Measurements from ENCODE around the gene CNTRL.

DNA sequence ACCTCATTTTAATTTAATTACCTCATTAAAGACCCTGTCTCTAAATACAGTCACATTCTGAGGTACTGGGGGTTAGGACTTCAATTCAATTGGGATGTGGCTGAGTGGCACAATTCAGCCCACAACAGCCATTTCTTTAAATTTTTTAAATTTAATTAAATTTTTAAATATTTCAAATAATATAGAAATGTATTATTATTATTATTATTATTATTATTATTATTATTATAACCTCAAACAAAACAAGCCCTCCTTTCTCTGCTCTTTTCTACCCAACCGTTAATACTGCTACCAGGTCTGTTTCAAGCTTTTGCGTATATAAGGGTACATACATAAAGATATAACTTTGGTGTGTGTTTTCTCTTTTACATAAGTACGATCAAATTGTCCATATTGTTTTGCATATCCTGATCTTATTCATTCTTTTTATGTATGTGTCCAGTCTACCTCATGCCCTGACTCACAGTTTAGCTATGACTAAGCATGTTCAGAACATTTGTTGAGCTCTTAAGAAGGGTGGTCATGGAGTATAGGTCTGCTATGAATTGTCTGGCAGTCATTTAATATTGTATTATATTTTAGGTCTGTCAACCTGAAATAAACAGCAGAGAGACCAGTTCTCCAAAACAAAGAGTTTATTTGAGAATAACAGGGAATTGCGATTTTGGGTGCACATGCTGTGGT lies 143.0 kb downstream of the CNTRL start:
- TF ChIP-seq CTCF (IDR thresholded peaks at IDR 0.05 in 2 of 3, conservative IDR thresholded peaks at IDR 0.05 in 1 of 3; ENCODE audit: borderline replicate concordance in 1 of 3, insufficient read depth in 1 of 3, low read depth in 2 of 3, low read length in 2 of 3) (no peak), TCF7L2 (IDR thresholded peaks at IDR 0.05; ENCODE audit: borderline replicate concordance, extremely low read depth, insufficient read depth, insufficient read length) (no peak), POLR2A (IDR thresholded peaks at IDR 0.05; ENCODE audit: borderline replicate concordance, extremely low read depth, insufficient read depth, insufficient read length) (no peak), JUND (IDR thresholded peaks at IDR 0.05) (no peak), ZNF274 (IDR thresholded peaks at IDR 0.05; ENCODE audit: low read depth, low read length) (no peak)
